HG02798 (cell line): ENCODE results near the gene CC2D1B.

Experiments
- ATAC-seq: cut with Tn5 transposase; IDR thresholded peaks from one replicate; pipeline ENCODE4 v1.9.1; 2021; ENCODE audit warnings: mild to moderate bottlenecking; ENCODE audit not compliant: unreplicated experiment, poor library complexity

Gene CC2D1B

DNA sequence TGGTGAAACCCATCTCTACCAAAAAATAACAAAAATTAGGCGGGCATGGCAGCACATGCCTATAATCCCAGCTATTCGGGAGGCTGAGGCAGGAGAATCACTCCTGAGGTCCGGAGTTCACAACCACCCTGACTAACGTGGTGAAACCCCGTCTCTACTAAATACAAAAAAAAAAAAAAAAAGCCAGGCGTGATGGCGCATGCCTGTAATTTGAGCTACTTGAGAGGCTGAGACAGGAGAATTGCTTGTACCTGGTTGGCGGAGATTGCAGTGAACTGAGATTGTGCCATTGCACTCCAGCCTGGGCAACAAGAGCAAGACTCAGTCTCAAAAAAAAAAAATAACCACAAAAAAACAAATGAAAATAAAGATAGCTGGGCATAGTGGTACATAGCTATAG is 42.3 kb downstream of the CC2D1B start:
- no peak for ATAC-seq

GRCh38 chr1:52321061-52321460 is 44.9 kb downstream of the CC2D1B start:
- ATAC-seq, result no peak

DNA sequence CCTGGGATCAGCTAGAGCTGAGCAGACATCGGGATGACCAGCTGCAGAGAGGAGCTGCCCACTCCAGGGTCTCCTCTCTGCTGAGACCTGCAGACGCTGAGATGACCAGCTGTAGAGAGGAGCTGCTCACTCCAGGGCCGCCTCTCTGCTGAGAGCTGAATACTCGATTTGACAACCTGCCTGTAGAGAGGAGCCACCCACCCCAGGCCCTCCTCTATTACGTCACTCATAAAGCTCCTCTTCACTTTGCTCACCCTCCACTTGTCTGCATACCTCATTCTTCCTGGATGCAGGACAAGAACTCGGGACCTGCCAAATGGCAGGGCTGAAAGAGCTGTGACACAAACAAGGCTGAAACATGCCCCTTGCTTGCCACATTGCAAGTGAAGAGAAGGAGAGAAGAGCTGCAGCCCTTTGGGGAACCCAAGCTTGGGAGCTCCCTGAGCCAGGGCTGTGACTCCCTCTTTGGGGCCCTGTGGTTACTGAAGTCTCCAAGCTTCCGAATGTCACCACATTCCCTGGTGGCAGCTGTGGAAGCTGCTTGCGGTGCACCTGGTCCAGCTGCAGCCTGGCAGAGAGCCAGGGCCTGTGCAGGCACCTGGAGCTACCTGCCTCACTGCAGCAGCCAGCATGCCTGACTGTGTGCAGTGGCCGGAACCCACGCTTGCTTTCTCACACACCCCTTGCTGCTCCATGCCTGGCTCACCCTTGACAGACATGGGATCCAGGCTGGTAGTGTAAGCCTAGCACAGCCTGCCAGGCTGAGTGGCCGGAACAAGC is 59.6 kb downstream of the CC2D1B start:
- ATAC-seq, result no peak

DNA sequence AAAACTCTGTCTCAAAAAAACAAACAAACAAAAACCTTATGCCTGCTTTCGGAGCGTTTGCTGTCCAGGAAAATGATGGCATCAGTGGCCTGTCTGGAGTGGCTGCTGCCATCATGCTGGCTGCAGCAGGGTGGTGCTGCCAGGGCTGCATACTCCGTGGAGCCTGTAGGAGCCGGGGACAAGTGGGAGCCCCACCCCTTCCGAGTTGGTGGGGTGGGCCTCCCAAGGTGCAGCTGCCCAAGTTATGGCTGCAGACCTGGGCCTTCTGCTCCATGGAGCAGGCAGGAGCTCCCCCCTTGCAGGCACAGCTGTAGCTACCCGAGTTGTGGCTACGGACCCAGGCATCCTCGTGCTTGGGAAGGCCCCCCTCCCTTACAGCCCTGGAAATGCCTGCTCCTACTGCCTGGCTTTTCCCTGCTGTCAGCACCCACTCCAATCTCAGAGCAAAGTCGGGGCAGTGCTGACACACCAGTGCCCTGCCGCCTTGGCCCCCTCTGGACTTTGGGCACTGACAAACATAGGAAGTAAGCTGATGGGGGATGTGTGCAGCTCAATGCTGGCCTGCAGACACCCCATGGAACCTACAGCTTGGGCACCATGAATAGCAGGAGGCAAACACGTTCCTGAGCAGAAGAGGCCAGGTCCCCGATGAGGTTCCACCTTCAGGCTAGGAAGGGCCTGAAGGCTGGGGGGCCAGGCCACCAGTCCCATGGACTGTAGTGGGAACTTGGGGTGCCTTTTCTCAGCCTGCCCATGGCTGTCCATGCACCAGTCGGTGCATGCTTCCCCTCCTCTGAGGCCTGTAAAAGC is 60.4 kb downstream of the CC2D1B start:
- ATAC-seq, result no peak
